Lung (tissue), 12 donors: ENCODE data around the gene SART3. TPM values are rescaled to one million over a fixed set of nuclear protein-coding genes. Genes with fewer than 3 reads are reported as not detected.

Experiments
- ATAC-seq: fragments of 200-7000 bp; cut with Tn5 transposase; one replicate; pipeline ENCODE4 v1.9.1; 2020; ENCODE audit warnings: moderate number of reproducible peaks; ENCODE audit not compliant: insufficient read depth, low FRiP score
- DNase-seq, 3 donors: peaks; one replicate each; pipeline ENCODE4 v3.0.0-alpha.2; 2013 to 2017
- H3K27ac ChIP-seq, 2 donors: one replicate each; pipeline ENCODE4 v1.5.1; 2013; ENCODE audit warnings: mild to moderate bottlenecking in 2 of 2, moderate library complexity in 2 of 2, control low read depth in 1 of 2, inconsistent platforms in 1 of 2, low read depth in 1 of 2, low read length in 1 of 2
- H3K27me3 ChIP-seq, 3 donors: one replicate each; pipeline ENCODE4 v1.5.1; 2013; ENCODE audit warnings: low read length in 2 of 3; ENCODE audit not compliant: control insufficient read depth in 3 of 3, insufficient read depth in 3 of 3
- H3K36me3 ChIP-seq, 4 donors: one replicate each; pipeline ENCODE4 v1.5.1; 2013; ENCODE audit warnings: low read length in 4 of 4, mild to moderate bottlenecking in 1 of 4, moderate library complexity in 1 of 4; ENCODE audit not compliant: control insufficient read depth in 4 of 4, insufficient read depth in 4 of 4
- H3K4me1 ChIP-seq, 5 donors: one replicate each; pipeline ENCODE4 v1.5.1; 2013; ENCODE audit warnings: low read length in 5 of 5, mild to moderate bottlenecking in 2 of 5, moderate library complexity in 1 of 5; ENCODE audit not compliant: control insufficient read depth in 5 of 5, insufficient read depth in 5 of 5
- H3K4me3 ChIP-seq: one replicate; pipeline ENCODE4 v1.5.1; 2013; ENCODE audit warnings: mild to moderate bottlenecking, control low read depth, moderate library complexity
- H3K9ac ChIP-seq, 2 donors: one replicate each; pipeline ENCODE4 v1.5.1; 2013; ENCODE audit warnings: low read length in 2 of 2, control low read depth in 1 of 2; ENCODE audit not compliant: insufficient read depth in 1 of 2
- H3K9me3 ChIP-seq, 4 donors: one replicate each; pipeline ENCODE4 v1.5.1; 2013; ENCODE audit warnings: low read length in 3 of 4, mild to moderate bottlenecking in 1 of 4, moderate library complexity in 1 of 4; ENCODE audit not compliant: control insufficient read depth in 4 of 4, insufficient read depth in 3 of 4
- WGBS, 2 donors: extraction: QIAGEN DNeasy Blood & Tissue Kit; methylation state at CpG; one replicate each; pipeline ENCODE4 v1.1.7; 2013; 5-methylcytosine and 5-hydroxymethylcytosine counted together
- polyA plus RNA-seq, 2 donors: library from polyadenylated mRNA; stranded (reverse); fragments of 200-250 nt; gene quantifications; one replicate each; pipeline ENCODE4 v1.2.1, GENCODE V29; 2013
- total RNA-seq, 2 donors: library from RNA; depleted of rRNA in 1 of 2; stranded (reverse); fragments of >200 nt in 1 of 2; gene quantifications; one replicate each; pipeline ENCODE4 v1.2.1, GENCODE V29; 2014 to 2021
- TF ChIP-seq, protein P1 (sequence below): IDR thresholded peaks from 2 replicates; pipeline ENCODE4 v1.5.1; 2012; ENCODE audit warnings: mild to moderate bottlenecking; ENCODE audit errors: control extremely low read depth, extremely low read depth
- donor health status: control.
- donor health status: control.
- donor health status: Bipolar disorder and iron deficiency.
- donor health status: healthy.
- donor health status: DM: yes; HTN: yes; CAD: no.

SART3 gene
- total and polyA plus RNA-seq, 4 donors = 12.2 to 107 (median 34.9) TPM

DNA sequence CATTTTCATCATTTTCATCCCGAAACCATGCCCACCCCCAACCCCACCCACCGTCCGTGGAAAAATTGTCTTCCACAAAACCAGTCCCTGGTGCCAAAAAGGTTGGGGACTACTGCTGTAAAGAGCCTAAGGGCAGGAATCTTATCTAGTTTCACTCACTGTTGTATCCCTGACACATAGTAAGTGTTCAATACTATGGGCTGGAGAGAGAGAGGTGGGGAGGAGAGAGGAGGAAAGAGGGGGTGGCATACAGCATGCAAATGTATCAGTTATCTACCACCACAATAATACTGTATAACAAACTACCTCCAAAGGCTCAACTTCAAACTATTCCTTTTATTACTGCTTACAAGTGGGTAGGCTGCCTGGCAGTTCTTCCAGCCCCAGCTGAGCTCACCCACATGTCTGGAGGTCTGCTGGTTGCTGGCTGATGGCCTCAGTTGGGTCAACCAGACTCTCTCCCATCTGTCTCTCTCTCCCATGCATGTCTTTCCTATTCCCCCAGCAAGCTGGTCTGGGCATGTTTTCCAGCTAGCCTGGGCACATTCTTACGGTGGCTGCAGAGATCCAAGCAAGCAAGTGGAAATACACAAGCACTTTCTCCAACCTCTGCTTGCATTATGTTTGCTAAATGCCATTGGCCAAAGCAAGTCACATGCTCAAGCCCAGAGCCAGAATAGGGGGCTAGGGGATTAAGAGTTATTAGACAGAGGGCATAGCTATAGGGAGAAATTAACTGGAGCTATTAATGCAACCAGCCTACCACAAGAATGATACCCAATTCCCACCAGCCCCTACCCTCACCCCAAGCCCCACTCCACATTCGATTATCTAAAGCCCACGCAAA is 77.5 kb downstream of the SART3 start:
- TF ChIP-seq, protein P1, sequence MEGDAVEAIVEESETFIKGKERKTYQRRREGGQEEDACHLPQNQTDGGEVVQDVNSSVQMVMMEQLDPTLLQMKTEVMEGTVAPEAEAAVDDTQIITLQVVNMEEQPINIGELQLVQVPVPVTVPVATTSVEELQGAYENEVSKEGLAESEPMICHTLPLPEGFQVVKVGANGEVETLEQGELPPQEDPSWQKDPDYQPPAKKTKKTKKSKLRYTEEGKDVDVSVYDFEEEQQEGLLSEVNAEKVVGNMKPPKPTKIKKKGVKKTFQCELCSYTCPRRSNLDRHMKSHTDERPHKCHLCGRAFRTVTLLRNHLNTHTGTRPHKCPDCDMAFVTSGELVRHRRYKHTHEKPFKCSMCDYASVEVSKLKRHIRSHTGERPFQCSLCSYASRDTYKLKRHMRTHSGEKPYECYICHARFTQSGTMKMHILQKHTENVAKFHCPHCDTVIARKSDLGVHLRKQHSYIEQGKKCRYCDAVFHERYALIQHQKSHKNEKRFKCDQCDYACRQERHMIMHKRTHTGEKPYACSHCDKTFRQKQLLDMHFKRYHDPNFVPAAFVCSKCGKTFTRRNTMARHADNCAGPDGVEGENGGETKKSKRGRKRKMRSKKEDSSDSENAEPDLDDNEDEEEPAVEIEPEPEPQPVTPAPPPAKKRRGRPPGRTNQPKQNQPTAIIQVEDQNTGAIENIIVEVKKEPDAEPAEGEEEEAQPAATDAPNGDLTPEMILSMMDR = no peak

DNA sequence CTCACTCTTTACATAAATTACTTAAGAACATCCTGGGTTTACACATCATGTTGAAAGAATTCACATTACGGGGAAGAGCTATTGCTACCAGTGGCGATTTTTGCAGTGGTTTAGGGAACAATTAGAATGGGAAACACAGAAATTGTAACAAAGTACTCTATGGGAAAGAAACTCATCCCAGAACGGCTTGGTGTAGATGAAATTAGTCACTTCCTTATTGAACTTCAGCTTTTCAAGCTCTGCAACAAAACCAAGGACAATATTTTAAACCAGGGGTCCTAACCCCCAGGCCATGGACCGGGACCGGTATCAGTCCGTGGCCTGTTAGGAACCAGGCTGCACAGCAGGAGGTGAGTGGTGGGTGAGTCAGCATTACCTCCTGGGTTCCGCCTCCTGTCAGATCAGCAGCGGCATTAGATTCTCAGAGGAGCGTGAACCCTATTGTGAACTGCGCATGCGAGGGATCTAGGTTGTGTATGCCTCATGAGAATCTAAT is 78.2 kb downstream of the SART3 start:
- H3K4me1 ChIP-seq = no peaks in the 10 kb centered on the region
- DNase-seq (no peak), ATAC-seq (no peak)
- H3K9ac ChIP-seq = no peak overlapping the region
- TF ChIP-seq, protein P1 = no peak
- no peaks in the 10 kb centered on the region for H3K27me3 ChIP-seq
- peaks cover 0 to 6% (median 0%) of the 10 kb centered on the region in 4 donors for H3K9me3 ChIP-seq
- WGBS, 2 donors = 52 to 68% methylated on average over 11 of the region's 11 CpGs
- H3K36me3 ChIP-seq = no peaks in the 10 kb centered on the region
- no peak overlapping the region for H3K4me3 ChIP-seq
- no peak overlapping the region for H3K27ac ChIP-seq

More for the DNA sequence above, 77.5 kb downstream of the SART3 start:
- no peaks in the 10 kb centered on the region for H3K4me1 ChIP-seq
- H3K36me3 ChIP-seq = no peaks in the 10 kb centered on the region
- peaks cover 0 to 6% (median 0%) of the 10 kb centered on the region in 4 donors for H3K9me3 ChIP-seq
- ATAC-seq (no peak), DNase-seq (no peak)
- no peak overlapping the region for H3K9ac ChIP-seq
- WGBS, 2 donors = 65 to 77% methylated on average over 6 of the region's 6 CpGs
- no peak overlapping the region for H3K27ac ChIP-seq
- H3K27me3 ChIP-seq = no peaks in the 10 kb centered on the region
- H3K4me3 ChIP-seq = no peak overlapping the region

DNA sequence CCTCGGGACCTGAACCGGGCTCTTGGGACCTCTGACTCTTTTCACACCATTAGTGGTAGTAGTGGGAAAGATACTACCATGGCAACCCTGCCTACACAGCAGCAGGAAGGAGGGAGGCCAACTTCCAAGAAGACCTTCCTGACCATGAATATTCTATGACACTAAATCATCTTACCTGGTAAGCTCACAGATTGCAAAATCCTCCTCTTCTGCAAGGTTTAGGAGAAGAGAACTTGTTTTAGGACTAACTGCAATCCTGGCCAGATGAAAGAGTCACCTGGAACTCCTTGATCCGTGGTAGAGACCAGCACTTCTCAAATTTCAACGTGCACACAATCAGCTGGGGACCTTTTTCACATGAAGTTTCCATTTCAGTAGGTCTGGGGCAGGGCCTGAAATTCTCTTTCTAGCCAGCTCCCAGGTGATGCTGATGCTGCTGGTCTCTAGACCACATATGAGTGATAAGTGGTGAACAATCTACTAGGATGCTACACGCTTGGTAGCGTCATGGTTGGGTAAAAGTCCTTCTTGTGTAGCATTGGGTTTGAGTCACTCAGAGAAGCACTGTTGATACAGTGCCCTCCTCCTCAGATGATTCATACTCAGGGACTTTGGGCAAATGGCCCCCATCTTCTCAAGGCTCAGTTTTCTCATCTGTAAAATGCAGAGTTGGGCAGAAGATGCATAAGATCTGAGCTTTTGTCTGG is 81.5 kb downstream of the SART3 start:
- Histone ChIP-seq H3K4me3 (no peak overlapping the region), H3K4me1 (peaks cover 0 to 1% (median 0%) of the 10 kb centered on the region in 5 donors), H3K36me3 (no peaks in the 10 kb centered on the region), H3K27me3 (no peaks in the 10 kb centered on the region), H3K27ac (no peak overlapping the region), H3K9ac (no peak overlapping the region), H3K9me3 (peaks cover 0 to 4% (median 0%) of the 10 kb centered on the region in 4 donors)
- DNase-seq (no peak), ATAC-seq (no peak)
- TF ChIP-seq, protein P1 = no peak
- WGBS, 2 donors = 73 to 75% methylated on average over 6 of the region's 6 CpGs
